Heart left ventricle (tissue), 13 donors: ENCODE data around the gene ADCY5.

Source experiments
- CTCF ChIP-seq, 12 donors: fragments of 200-600 bp; sonication (generic) in 4 of 12; IDR thresholded peaks; one replicate each; pipeline versions ENCODE4 v1.5.0 to v1.8.0; 2018 to 2022; ENCODE audit warnings: antibody characterized with exemption in 12 of 12, mild to moderate bottlenecking in 5 of 12
- POLR2A ChIP-seq, 2 donors: fragments of 450-650 bp; IDR thresholded peaks; one replicate each; pipeline ENCODE4 v1.6.1; 2017; ENCODE audit warnings: antibody characterized with exemption in 2 of 2, mild to moderate bottlenecking in 2 of 2, moderate library complexity in 2 of 2
- donor health status: ischemic (EF 13 %, LVEDD 7.1; RV severe dilation, severe dysfunction).
- donor health status: DM: no; HTN: yes; CAD: no.
- donor health status: DM: no; HTN: no; CAD: no.
- donor health status: ischemic (EF 25% LVEDD 6.9; RV normal size, moderate dysfunction).
- donor health status: ischemic (EF 25% LVEDD 5.7; RV mildly dilated, moderate dysfunction).
- donor health status: ischemic (EF 35%, LVEDD 5.7; RV mildly dilated, moderate dysfunction).
- donor health status: nonischemic (EF 11% LVEDD 7.7; RV severe dilation, severe dysfunction).
- donor health status: DM: yes; HTN: yes; CAD: no.
- donor health status: PGD.
- donor health status: ischemic (EF 29% LVEDD 5.4; RV normal size, mild dysfunction).
- donor health status: nonischemic (EF 23%, LVEDD 6.1; RV moderate dilation, normal function).

- no peak for TF ChIP-seq CTCF (IDR thresholded peaks at IDR 0.05)
- TF ChIP-seq POLR2A (IDR thresholded peaks at IDR 0.05): no peak
Observed at GRCh38 chr3:123377243-123377740, 71.6 kb downstream of the ADCY5 start.
